Lower leg skin (tissue), 3 donors: ENCODE results near the gene FAAP24.

Experiments used
- CTCF ChIP-seq, 3 donors: fragments of 450-650 bp; IDR thresholded peaks; one replicate each; pipeline ENCODE4 v1.5.1; 2016; ENCODE audit warnings: antibody characterized with exemption in 3 of 3, mild to moderate bottlenecking in 3 of 3, moderate library complexity in 2 of 3
- POLR2A ChIP-seq, 2 donors: fragments of 450-650 bp; IDR thresholded peaks; one replicate each; pipeline ENCODE4 v1.6.1; 2016 to 2017; ENCODE audit warnings: antibody characterized with exemption in 2 of 2, mild to moderate bottlenecking in 1 of 2, moderate library complexity in 1 of 2

GRCh38 chr19:32971715-32972540, at the start of gene FAAP24, which contains the start of gene CEP89:
- TF ChIP-seq CTCF (IDR thresholded peaks at IDR 0.05) (no peak), POLR2A (IDR thresholded peaks at IDR 0.05) (no peak)
